HG03039 (cell line): Measurements from ENCODE around the gene XPNPEP1.
"Not testable (repeated sequence)": the region's sequence is repeated elsewhere in the genome, so short reads cannot be mapped to it uniquely, and the experiment has no call there.

Experiments
- ATAC-seq: cut with Tn5 transposase; IDR thresholded peaks from one replicate; pipeline ENCODE4 v1.9.1; 2021; ENCODE audit warnings: mild to moderate bottlenecking, moderate library complexity; ENCODE audit not compliant: unreplicated experiment

XPNPEP1 gene

GRCh38 chr10:109926061-109926745 lies 2.9 kb upstream of the XPNPEP1 start:
- no peak for ATAC-seq

GRCh38 chr10:109924967-109925620 lies 1.8 kb upstream of the XPNPEP1 start:
- ATAC-seq = no peak

DNA sequence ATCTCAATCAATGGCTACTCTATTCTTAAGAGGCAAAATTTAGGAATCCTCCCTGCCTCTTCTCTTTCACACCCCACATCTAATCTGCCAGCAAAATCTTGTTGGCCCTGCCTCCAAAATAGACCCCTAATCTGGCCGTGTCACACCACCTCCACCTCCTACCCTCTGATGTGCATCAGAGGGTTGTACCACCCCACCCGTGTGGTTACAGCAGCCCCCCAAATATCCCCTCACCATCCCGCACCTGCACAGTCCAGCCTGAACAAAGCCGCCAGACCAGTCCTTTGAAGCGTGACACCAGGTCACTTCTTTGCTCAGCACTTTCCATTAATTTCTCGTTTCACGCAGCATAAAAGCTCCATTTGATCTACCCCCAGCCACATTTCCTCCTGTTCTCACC lies 776 bp upstream of the XPNPEP1 start:
- no peak for ATAC-seq

DNA sequence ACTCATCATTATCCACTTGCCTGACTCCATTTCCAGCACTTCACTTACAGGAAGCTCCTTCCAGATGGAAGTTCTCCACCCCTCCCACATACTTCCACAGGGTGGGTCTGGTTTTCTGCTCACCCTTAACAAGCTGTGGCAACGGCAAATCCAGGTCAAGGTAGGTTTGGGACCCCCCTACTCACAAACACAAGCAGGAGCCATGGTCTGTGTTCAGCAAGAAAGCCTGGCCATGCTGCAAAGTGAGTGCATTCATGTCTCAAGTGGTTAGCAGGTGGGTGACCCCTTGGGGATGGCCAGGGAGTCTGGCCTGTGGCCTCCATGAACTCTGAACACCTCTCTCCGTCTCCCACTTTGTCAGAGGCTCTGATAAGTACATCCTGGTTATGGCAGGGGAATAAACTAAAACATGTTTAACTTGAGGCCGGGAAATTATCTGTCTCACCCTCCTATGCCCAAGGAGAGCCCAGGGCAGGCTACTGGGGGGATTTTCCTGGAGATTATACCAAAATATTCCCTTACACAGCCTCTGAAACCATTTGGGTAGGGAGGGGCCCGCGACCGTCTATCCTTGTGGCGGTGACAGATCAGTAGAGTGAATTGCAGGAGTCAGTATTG lies 844 bp downstream of the XPNPEP1 start:
- ATAC-seq = no peak

- ATAC-seq = no peak
These were observed 3.3 kb downstream of the XPNPEP1 start for GRCh38 chr10:109920016-109920415.

DNA sequence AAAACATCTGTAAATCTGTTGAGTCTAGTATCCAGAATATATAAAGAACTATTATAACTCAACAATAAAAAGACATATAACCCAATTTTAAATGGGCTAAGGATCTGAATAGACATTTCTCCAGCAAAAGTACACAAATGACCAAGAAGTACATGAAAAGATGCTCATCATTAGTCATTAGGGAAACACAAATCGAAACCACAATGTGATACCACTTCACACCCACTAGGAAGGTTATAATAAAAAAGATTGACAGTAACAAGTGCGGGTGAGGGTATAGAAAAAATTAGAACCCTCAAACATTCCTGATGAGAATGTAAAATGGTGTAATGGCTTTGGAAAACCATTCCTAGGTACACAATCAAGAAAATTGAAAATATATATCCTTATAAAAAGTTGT lies 4.1 kb downstream of the XPNPEP1 start:
- no peak for ATAC-seq

- not testable (repeated sequence) for ATAC-seq
These were observed 4.6 kb downstream of the XPNPEP1 start for GRCh38 chr10:109918707-109919106.

DNA sequence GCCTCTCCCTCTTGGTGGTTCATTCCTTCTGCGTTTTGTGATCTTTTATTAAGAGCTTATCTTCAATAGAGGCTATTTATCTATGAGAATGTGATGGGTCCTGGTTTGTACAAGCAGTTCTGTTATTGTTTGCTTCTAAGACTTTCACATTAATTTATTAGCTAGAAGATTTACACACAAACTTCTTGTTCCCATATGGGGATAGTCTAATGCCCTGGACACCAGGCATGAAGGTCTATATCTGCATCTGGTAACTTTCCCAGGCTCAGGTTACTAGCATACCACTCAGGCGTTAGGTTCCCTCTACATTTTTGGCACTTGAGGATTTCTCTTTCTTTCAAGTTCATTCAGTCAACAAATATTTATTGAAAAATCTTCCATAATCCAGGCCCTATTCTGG lies 7.7 kb downstream of the XPNPEP1 start:
- ATAC-seq = no peak

DNA sequence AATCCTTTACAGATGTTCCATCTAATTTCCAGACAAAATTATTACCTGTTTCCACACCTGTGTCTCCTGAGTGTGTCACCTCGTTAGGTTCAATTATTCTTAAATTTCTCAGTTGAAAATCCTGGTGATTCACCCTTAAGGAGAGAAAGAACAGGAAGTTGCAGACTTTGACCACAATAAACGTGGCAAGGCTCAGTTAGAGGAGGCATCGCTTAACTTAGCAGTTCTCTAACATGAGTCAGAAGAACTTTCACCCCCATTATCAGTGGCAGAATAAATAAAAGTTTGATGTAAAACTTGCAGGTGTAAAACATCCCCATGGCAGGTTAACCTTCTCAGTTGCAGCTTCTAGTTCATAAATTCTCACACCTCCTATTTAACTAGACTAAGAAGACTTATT lies 8.3 kb downstream of the XPNPEP1 start:
- ATAC-seq = no peak

DNA sequence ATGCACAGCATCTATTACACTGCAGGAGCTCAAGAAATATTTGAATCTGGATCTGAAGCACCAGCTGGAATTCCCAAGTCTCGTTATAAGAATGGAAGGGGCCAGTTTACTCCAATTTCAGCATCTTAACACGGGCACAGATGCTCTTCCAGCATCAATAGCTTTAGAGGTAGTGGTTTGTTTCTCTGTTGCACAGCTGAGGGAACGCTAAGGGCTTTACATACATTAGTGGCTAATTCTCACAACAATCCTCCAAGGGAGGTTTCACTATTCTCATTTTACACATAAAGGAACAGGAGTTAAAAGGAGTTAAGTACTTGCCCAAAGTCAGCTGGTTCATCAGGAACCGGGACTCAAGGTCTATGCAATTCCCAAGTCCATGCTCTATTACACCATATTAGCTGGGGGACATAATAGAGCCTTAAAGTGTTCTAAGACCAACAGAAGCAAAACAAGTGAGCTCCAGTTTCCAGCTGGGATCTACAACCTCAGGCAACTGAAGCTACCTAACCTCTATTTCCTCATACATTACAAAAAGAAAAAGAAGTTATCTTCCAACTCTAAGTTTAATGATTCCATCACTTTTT lies 9.9 kb downstream of the XPNPEP1 start:
- no peak for ATAC-seq

GRCh38 chr10:109912335-109913281 lies 10.7 kb downstream of the XPNPEP1 start:
- peak; percentile 49 for ATAC-seq

- no peak for ATAC-seq
These were observed 11.4 kb downstream of the XPNPEP1 start for GRCh38 chr10:109911903-109912302.

DNA sequence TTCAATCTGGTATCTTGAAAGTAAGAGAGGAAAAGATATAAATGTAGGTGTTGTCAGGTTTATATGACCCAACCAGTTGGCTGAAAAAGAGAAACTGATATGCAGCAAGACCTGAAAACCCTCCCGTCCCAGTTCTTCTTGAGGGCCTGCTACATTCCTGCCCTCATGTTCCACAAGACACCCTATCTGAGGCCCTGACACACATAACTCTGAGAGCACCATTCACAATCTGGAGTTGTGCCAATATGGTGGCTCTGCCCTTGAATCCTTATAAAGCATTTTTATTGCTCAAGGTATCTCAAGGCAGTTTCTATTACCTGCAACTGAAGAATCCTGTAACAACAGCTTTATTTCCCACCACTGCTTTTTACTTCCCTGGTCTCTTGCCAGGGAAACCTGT lies 17.0 kb downstream of the XPNPEP1 start:
- no peak for ATAC-seq

DNA sequence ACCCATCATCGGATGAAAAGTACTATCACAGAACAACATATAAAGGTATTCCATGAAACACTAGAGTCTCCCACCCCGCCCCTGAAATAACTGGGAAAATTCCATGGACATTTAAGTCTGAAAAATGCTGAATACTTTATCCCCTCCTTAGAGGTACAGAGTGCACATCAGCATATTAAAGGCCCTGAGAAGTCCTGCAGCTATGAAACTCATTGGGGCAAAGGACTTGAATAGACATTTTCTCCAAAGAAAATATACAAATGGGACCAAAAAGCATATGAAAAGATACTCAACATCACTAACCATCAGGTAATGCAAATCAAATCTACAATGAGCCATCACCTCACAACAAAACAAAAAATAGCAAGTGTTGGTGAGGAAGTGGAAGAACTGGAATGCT lies 18.9 kb downstream of the XPNPEP1 start:
- no peak for ATAC-seq

- no peak for ATAC-seq
These were observed 20.0 kb downstream of the XPNPEP1 start for GRCh38 chr10:109902992-109903947.

DNA sequence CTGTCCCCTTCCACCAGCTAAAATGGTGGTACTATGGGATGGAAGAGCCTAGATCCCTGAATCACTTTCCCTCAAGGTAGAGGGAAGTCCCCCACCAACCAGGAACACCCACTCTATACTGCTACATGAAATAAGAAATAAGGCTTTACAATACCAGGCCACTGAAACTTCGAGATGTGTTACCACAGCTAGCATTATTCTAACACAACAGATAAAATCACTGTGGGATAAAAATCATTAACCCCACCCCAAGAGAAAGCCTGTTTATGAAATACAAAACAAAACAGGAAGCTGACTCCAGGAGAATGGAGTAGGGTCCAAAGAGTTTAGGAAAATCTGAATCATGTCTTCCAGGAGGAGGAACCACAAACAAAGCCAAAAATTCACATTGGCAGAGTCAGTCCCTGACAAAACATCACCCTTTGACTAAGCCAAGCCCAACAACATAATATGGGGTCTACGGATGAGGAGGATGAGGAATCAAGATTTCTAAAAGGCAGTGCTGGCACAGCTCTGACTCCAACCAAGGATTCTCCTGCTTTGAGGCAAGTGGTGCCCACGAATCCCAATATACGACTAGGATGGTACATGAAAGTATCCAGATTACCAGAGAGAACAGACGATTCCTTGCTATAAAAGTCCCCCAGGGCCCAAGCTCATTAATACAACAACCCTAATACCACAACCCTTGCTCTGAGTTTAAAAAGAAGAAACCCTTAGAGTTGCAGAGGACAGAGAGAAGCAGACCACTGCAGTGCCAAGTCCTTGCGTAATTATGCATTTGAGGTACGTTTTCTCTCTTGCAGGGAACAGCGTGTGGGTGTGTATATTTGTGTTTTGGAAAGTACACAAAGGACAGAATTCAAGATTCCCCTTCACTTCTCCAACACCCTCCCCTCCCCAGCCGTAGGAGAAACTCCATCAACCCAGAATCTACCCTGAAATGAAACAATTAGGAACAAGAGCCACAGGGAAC lies 23.7 kb downstream of the XPNPEP1 start:
- ATAC-seq = no peak

DNA sequence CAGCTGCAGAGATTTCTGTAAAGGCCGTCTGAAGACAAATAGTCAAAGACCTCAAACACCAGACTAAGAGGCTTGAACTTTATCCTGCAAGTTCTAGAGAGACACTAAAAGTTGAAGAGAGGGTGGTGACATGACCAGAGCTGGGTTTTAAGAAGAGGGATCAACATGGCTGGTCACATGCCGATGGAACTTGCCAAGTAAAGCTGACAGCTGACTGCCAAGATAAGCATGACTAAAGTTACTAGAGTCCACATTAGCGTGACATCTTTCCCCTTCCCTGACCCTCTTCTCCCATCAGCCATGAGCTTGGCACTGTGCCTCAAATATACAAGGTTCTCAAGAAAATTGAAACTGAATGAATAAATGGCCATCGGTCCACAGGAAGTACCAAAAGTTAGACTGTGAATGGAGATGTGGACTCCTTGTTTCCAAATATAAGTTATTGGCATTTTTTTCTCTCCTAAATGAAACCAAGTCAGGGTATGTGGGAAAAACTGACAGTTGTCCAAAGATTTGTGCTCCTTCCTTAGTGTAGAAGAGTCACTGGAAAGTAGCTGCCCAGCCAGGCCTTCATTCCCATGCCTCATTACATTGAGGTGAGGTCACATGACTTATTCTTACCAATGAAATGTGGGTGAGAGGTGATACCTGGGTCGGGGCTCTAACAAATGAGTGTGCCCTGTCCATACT lies 24.5 kb downstream of the XPNPEP1 start:
- ATAC-seq = no peak

- no peak for ATAC-seq
These were observed 25.3 kb downstream of the XPNPEP1 start for GRCh38 chr10:109898007-109898406.
